Nephron (organoid): Measurements from ENCODE around the gene GGA1.

Experiments
- H3K27ac Mint-ChIP-seq, 3 experiments: 2 replicates each; pipeline ENCODE4 v1.8.0; 2020; ENCODE audit warnings: mixed read lengths in 3 of 3, mild to moderate bottlenecking in 2 of 3, moderate library complexity in 1 of 3
- H3K27me3 Mint-ChIP-seq: 2 replicates; pipeline ENCODE4 v1.8.0; 2021; ENCODE audit warnings: low read depth, mild to moderate bottlenecking, moderate library complexity, mixed read lengths
- H3K36me3 Mint-ChIP-seq: 2 replicates; pipeline ENCODE4 v1.8.0; 2020; ENCODE audit warnings: low read depth, mixed read lengths
- H3K4me1 Mint-ChIP-seq: 2 replicates; pipeline ENCODE4 v1.8.0; 2020; ENCODE audit warnings: mixed read lengths
- H3K4me3 Mint-ChIP-seq, 3 experiments: 2 replicates each; pipeline ENCODE4 v1.8.0; 2020; ENCODE audit warnings: mild to moderate bottlenecking in 3 of 3, mixed read lengths in 3 of 3, moderate library complexity in 2 of 3
- H3K9me3 Mint-ChIP-seq: 2 replicates; pipeline ENCODE4 v1.8.0; 2020; ENCODE audit warnings: mixed read lengths
- CTCF ChIP-seq, 3 experiments: fragments of 200-600 bp; sonication (generic); IDR thresholded peaks; one replicate each; pipeline ENCODE4 v1.5.0; 2021; ENCODE audit warnings: antibody characterized with exemption in 3 of 3; ENCODE audit not compliant: unreplicated experiment in 3 of 3

GGA1 gene

DNA sequence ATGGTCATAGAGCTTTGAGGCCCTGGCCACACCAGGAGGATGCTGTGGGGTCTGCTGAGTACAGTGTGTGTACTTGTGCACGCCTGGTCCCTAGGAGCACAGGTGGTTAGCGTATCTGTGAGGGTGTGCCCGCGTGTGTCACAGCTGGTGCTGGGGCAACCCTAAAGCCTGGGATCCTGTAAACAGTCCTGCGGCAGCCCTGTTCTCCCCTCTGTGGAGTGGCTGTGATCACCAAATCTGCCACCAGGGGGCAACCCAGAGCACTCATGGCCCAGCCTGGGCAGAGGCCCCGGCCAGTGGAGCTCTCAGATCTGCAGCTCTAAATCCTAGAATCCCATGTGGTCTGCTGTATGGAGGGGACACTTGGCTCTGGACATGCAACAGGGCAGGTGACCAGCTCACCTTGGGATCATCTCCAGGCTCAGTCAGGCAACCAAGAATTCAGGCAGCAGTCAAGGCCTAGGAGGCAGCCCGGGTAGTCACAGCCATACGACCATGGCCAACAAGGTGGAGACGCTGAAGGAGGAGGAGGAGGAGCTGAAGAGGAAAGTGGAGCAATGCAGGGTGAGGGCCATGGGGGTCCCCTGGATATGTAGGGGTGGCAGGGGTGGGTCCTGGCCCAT is 34.7 kb downstream of the GGA1 start:
- Mint-ChIP-seq H3K27ac (peak overlapping the region; percentile 41 to 62 (median 55)), H3K27me3 (no peaks in the 10 kb centered on the region), H3K36me3 (peaks cover 14% of the 10 kb centered on the region), H3K4me3 (peak overlapping the region; percentile 11 to 67 (median 59)), H3K9me3 (no peaks in the 10 kb centered on the region), H3K4me1 (peaks cover 15% of the 10 kb centered on the region)
- peak; percentile 87 to 91 (median 89) for TF ChIP-seq CTCF (IDR thresholded peaks at IDR 0.05; ENCODE audit: unreplicated experiment in 3 of 3)

DNA sequence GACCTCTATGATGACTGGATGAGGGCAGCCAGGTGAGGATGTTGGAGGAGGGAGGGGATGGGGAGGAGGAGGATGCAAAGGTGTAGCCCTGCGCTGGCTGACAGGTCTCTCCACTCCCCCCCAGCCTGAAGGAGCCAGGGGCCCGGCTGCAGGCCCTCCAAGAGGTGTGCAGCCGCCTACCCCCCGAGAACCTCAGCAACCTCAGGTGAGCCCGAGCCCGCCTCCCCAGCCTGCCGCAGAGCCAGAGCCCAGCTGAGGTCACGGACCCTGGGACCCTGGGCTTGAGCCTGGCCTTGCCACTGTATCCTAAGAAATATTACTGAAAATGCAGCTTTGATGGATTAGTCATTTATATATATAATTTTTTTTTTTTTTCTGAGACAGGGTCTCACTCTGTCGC is 38.7 kb downstream of the GGA1 start:
- H3K4me3 Mint-ChIP-seq: no peak overlapping the region
- no peaks in the 10 kb centered on the region for H3K27me3 Mint-ChIP-seq
- TF ChIP-seq CTCF (IDR thresholded peaks at IDR 0.05; ENCODE audit: unreplicated experiment in 3 of 3): no peak
- peaks cover 8% of the 10 kb centered on the region for H3K4me1 Mint-ChIP-seq
- peaks cover 41% of the 10 kb centered on the region for H3K36me3 Mint-ChIP-seq
- no peak overlapping the region for H3K27ac Mint-ChIP-seq
- H3K9me3 Mint-ChIP-seq: no peaks in the 10 kb centered on the region

DNA sequence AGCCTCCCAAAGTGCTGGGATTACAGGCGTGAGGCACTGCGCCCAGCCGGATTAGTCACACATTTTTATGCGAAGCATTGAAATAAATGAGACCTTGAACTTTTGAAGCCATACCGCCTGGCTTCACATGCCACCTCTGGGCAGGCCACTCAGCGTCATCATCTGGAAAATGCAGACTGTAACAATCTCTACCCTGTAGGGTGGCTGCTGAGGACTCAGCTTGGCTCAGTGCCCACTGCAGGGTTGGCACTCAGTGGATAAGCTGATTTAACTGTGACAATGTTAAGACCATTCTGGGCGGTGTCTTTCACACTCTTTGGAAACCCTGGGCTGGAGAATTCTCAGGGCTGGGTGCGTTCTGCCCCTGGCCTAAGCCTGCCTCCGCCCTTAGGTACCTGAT is 39.3 kb downstream of the GGA1 start:
- Mint-ChIP-seq H3K4me1 (peaks cover 8% of the 10 kb centered on the region), H3K9me3 (no peaks in the 10 kb centered on the region), H3K27me3 (no peaks in the 10 kb centered on the region), H3K4me3 (no peak overlapping the region), H3K27ac (no peak overlapping the region), H3K36me3 (peaks cover 46% of the 10 kb centered on the region)
- no peak for TF ChIP-seq CTCF (IDR thresholded peaks at IDR 0.05; ENCODE audit: unreplicated experiment in 3 of 3)

GRCh38 chr22:37650463-37651136 is 42.0 kb downstream of the GGA1 start:
- no peak for TF ChIP-seq CTCF (IDR thresholded peaks at IDR 0.05; ENCODE audit: unreplicated experiment in 3 of 3)
- H3K36me3 Mint-ChIP-seq: peaks cover 40% of the 10 kb centered on the region
- H3K27ac Mint-ChIP-seq: no peak overlapping the region
- no peaks in the 10 kb centered on the region for H3K4me1 Mint-ChIP-seq
- H3K4me3 Mint-ChIP-seq: no peak overlapping the region
- no peaks in the 10 kb centered on the region for H3K27me3 Mint-ChIP-seq
- no peaks in the 10 kb centered on the region for H3K9me3 Mint-ChIP-seq

GRCh38 chr22:37654563-37655251 is 46.1 kb downstream of the GGA1 start:
- Mint-ChIP-seq H3K9me3 (no peaks in the 10 kb centered on the region), H3K4me1 (peaks cover 13% of the 10 kb centered on the region), H3K36me3 (peaks cover 29% of the 10 kb centered on the region), H3K4me3 (no peak overlapping the region), H3K27me3 (no peaks in the 10 kb centered on the region), H3K27ac (no peak overlapping the region)
- TF ChIP-seq CTCF (IDR thresholded peaks at IDR 0.05; ENCODE audit: unreplicated experiment in 3 of 3): no peak
